HepG2 (cell line): ENCODE measurements around the gene NDUFS1.

Source experiments
- POLR2AphosphoS5 ChIP-seq: IDR thresholded peaks from 2 replicates; pipeline ENCODE4 v1.6.1; 2012; ENCODE audit warnings: low read depth, low read length
- TP53 ChIP-seq: sonication (generic); formaldehyde crosslinking; conservative IDR thresholded peaks from 2 replicates; pipeline ENCODE4 v1.4.0; 2020; ENCODE audit warnings: missing genetic modification reagents
- TF ChIP-seq, protein P1 (sequence below): sonication (generic); formaldehyde crosslinking; IDR thresholded peaks from 2 replicates; pipeline ENCODE4 v1.4.0; 2020; ENCODE audit warnings: missing genetic modification reagents

DNA sequence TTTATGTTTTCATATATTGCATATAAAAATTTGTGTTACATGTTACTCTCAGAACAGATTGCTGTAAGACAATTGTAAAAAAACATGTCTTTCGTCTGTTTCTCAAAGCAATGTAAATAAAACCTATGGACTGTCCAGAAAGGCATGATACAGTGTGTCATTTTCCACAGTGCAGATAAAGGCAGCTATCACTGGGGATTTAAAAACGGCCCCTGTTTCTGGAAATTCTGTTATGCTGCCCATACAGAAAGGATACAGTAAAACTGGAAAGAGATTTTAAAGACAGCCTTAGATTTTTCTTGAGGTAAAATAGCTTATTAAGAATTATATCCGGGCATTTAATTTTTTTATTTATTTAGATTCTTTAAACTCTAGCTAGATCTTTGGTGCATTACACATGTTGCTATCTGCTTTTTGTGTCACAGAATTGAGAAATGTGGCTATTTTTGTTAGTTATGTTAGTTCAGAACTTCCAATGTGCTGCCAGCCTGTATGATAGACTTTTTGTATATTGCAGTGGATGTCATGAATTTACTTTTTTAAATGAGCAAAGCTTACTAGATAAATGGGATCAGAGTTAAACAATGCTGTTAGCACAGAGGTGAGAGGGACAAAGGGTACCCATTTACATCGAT, 72.4 kb downstream of the NDUFS1 start:
- TF ChIP-seq POLR2AphosphoS5: peak; percentile 57
- TF ChIP-seq, protein P1, sequence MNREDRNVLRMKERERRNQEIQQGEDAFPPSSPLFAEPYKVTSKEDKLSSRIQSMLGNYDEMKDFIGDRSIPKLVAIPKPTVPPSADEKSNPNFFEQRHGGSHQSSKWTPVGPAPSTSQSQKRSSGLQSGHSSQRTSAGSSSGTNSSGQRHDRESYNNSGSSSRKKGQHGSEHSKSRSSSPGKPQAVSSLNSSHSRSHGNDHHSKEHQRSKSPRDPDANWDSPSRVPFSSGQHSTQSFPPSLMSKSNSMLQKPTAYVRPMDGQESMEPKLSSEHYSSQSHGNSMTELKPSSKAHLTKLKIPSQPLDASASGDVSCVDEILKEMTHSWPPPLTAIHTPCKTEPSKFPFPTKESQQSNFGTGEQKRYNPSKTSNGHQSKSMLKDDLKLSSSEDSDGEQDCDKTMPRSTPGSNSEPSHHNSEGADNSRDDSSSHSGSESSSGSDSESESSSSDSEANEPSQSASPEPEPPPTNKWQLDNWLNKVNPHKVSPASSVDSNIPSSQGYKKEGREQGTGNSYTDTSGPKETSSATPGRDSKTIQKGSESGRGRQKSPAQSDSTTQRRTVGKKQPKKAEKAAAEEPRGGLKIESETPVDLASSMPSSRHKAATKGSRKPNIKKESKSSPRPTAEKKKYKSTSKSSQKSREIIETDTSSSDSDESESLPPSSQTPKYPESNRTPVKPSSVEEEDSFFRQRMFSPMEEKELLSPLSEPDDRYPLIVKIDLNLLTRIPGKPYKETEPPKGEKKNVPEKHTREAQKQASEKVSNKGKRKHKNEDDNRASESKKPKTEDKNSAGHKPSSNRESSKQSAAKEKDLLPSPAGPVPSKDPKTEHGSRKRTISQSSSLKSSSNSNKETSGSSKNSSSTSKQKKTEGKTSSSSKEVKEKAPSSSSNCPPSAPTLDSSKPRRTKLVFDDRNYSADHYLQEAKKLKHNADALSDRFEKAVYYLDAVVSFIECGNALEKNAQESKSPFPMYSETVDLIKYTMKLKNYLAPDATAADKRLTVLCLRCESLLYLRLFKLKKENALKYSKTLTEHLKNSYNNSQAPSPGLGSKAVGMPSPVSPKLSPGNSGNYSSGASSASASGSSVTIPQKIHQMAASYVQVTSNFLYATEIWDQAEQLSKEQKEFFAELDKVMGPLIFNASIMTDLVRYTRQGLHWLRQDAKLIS (CRISPR knock-in tag): no peak
- TF ChIP-seq TP53 (CRISPR knock-in tag): no peak
